ENCODE results near the gene POLR2J3.
"Not testable (repeated sequence)": the region's sequence is repeated elsewhere in the genome, so short reads cannot be mapped to it uniquely, and the experiment has no call there.

Gene POLR2J3

GRCh38 chr7:102572261-102573239 lies at the start of gene POLR2J3:
POLR2J3 (minus strand) TSS chr7:102572583; CDS start chr7:102572521, 62 bp downstream.
- not testable (repeated sequence) for DNase-seq

DNA sequence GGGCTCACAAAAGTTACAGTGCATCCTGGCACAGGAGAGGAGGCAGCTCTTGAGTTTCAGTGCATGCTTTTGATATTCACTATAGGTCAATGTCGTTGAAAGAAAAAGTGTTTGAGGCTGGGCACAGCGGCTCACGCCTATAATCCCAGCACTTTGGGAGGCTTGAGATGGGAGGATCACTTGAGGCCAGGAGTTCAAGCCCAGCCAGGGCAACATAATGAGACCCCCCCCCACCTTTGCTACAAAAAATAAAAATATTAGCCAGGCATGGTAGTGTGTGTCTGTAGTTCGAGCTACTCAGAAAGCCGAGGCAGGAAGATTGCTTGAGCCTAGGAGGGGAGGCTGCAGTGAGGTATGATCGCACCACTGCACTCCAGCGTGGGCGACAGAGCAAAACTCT lies 45.7 kb upstream of the POLR2J3 start:
- DNase-seq, result not testable (repeated sequence)

DNA sequence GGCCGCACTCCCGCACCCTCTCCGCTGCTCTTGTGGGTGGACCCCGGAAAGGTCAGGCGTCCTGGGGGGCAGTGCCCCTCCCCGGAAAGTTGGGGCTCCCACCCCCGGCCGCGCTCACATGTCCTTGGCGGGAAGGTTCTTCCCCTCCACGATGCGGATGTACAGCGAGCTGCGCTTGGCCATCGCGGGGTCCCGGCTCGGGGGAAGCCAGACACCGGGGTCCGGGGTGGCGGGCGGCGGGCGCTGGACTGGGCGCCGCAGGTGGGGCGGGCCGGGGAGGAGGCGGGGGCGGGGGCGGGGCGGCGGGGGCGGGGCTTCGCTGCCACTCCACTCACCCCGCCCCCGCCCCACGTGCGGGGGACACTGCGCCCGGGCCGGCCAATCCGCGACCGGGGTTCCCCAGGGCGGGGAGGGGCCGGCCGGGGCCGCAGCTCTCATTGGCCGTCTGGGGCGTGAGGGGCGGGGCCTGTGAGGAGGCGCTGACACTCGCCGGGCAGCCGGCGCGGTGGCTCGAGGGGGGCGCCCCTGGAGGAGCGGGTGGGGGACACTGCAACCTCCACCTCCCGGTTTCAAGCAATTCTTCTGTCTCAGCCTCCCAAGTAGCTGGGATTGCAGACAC lies 44.2 kb upstream of the POLR2J3 start, which contains the start of gene RASA4:
TSS of gene RASA4 (minus strand) at position 250 of the 619 bp plus-strand sequence. CDS start at position 183, 67 bp downstream.
- not testable (repeated sequence) for DNase-seq

- DNase-seq, result not testable (repeated sequence)
These were observed 43.5 kb upstream of the POLR2J3 start for GRCh38 chr7:102615930-102616329.

GRCh38 chr7:102614873-102615272 lies 42.5 kb upstream of the POLR2J3 start:
- not testable (repeated sequence) for DNase-seq

- DNase-seq, result not testable (repeated sequence)
These were observed 41.9 kb upstream of the POLR2J3 start for GRCh38 chr7:102614346-102614697.

- DNase-seq, result not testable (repeated sequence)
These were observed 41.4 kb upstream of the POLR2J3 start for GRCh38 chr7:102613575-102614345.

DNA sequence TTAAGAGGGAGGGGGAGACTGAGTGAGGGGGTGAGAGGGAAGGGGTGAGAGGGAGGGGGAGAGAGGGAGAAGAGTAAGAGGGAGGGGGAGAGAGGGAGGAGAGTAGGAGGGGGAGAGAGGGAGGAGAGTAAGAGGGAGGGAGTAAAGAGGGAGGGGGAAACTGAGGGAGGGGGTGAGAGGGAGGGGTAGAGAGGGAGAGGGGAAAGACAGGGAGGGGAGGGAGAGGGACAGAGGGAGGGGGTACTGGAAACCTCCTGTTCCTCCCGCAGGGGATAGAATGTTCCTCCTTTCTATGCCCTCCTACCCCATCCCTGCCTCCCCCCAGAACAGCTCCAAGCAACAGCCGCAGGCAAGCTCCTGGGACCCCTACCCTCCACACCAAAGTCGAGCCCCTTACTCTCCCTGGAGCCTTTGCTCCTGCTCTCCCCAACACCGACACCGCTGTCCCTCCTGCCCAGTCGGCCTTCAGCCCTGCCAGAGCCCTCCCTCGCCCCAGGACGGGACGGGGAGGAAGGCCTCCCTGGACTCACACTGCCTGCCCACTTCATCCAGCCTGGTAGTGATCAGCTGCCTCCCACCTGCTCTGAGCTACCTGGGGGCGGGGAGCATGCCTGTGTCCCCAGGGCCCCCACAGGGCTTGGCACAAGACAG lies 39.4 kb upstream of the POLR2J3 start:
- DNase-seq, result not testable (repeated sequence)

DNA sequence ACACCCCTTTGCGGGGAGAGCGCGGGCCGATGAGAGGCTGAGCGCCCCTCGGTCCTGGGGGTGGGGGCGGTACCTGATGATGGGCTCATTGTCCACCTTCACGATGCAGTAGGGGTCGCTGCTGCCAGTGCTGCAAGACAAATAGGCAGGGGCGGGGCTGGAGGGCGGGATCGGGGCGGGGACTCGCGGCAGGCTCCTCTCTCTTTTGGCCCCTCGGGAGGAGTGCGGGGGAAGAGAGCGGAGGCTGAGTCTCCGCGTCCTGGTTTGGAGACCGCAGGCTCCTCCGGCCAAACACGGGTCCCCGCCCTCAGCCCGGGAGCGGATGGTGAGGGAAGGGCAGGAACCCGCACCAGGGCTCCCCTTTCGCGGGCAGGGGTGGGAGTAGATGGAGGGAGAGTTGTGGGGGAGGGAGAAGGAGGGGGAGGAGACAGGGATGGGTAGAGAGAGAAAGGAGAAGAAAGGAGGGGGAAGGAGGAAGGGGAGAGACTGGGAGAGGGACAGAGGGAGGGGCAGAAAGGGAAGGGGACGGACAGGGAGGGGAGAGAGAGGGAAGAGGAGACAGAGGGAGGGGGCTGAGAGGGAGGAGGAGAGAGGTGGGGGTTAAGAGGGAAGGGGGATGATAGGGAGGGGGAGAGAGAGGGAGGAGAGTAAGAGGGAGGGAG lies 38.8 kb upstream of the POLR2J3 start:
- not testable (repeated sequence) for DNase-seq

GRCh38 chr7:102610441-102610840 lies 38.1 kb upstream of the POLR2J3 start:
- not testable (repeated sequence) for DNase-seq

DNA sequence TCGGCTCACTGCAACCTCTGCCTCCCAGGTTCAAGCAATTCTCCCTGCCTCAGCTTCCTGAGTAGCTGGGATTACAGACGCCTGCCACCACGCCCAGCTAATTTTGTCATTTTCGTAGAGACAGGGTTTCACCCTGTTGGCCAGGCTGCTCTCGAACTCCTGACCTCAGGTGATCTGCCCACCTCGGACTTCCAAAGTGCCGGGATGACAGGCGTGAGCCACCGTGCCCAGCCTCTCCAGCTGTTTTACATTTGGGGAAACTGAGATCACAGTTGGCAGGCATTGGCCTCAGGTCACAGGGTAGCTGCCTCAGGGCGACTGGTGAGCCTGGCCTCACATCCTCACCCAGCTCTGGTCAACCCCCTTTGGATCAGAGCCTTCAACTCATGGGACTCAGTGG lies 37.4 kb upstream of the POLR2J3 start:
- not testable (repeated sequence) for DNase-seq

DNA sequence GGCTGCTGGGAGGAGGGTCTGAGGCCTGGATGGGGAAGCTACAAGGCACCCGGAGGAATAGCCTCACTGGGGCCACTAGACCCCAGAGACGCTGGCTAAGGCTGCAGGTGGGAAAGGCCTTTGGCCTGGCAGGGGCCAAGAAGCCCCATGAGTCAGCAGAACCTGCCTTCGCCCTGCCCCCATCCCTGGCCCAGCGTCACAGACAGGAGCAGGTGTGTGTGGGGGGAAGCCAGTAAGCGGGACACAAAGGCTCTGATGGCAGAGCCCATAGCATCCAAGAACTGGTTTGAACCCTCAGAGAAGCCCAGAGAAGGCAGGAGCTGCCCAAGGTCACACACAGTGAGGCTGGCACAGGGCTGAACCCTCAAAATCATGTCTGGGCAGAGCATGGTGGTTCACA lies 34.5 kb upstream of the POLR2J3 start:
- not testable (repeated sequence) for DNase-seq

- DNase-seq, result not testable (repeated sequence)
These were observed 32.2 kb upstream of the POLR2J3 start for GRCh38 chr7:102604431-102605145.

GRCh38 chr7:102602317-102602716 lies 29.9 kb upstream of the POLR2J3 start:
- not testable (repeated sequence) for DNase-seq

DNA sequence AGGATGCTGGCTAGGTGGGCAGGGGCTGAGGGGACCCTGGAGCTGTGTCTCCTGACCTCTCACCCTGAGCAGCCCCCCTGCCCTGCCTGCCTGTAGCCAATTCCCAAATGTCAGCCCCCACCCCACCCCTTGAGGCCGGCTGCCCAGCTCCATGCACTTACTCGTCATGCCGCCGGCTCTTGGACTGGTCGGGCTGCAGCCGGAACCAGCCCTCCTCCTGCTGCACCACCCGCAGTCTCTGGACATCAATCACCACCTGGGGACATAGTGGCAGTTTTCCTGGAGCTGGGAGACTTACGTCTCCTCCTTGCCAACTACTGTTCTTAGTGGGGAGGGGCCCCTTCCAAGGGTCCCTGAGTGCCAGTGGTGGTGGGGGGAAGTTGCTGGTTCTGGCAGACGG lies 27.3 kb upstream of the POLR2J3 start:
- DNase-seq, result not testable (repeated sequence)

DNA sequence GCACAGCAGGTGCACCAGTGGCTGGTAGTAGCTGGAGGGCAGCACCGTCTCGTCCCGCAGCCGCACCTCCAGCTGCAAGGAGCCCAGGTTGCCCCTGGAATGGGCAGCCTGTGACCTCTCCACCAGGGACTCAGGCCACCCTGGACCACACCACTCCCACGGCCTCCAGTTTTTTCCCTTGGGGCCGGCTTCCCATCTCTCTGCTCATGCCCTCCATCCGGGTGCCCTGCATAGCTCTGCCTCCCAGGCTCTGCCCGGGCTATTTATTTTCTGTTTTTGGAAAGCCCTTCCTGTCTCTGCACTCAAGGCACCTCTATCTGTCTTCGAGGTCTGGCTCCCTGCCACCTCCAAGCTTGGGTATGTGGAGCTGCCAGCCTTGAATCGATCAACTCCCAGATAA lies 23.7 kb upstream of the POLR2J3 start:
- DNase-seq, result not testable (repeated sequence)

GRCh38 chr7:102593637-102594334 lies 21.4 kb upstream of the POLR2J3 start:
- DNase-seq, result not testable (repeated sequence)

DNA sequence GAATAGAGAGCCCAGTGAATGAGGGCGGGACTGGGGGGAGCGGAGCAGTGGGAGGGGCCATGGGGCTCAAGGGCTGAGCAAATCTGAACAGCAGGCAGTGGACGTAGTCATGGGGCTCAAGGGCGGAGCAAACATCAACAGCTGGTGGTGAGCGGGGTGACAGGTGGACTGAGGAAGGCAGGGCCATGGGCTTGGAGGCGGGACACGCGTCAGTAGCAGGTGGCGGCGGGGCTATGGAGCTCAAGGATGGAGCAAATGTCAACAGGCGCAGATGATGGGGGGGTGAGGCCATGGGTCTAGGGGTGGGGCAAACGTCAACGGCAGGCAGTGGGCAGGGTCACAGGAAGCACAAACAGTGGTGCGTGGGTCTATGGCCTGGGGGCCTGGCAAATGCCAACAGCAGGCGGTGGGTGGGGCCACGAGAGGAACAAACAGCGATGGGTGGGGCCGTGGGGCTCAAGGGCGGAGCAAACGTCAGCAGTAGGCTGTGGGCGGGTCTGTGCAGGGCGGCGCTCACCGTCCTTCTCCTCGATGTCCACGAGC lies 20.2 kb upstream of the POLR2J3 start:
- not testable (repeated sequence) for DNase-seq

DNA sequence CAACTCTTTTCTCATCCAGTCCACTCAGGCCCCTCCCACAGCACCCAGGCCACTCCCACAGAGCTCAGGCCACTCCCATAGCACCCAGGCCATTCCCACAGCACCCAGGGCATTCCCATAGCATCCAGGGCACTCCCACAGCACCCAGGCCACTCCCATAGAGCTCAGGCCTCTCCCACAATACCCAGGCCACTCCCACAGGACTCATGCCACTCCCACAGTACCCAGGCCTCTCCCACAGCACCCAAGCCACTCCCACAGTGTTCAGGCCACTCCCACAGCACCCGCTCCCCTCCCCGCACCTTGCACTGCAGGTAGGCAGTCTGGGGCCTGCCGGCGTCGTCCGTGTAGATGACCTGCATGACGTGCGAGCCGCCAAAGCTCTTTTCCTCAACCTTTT lies 17.5 kb upstream of the POLR2J3 start:
- not testable (repeated sequence) for DNase-seq

GRCh38 chr7:102583495-102583894 lies 11.1 kb upstream of the POLR2J3 start:
- not testable (repeated sequence) for DNase-seq
